Cardiac ventricle fibroblast (primary cell): ENCODE data around the gene ANGPTL2. TPM values are rescaled to one million over a fixed set of nuclear protein-coding genes. Genes with fewer than 3 reads are reported as not detected.

Experiments used
- total RNA-seq: library from RNA; depleted of rRNA; stranded (reverse); fragments of >200 nt; gene quantifications from 2 replicates; pipeline ENCODE4 v1.2.3, GENCODE V29; 2015

The ANGPTL2 gene
- total RNA-seq, result 103 and 157 TPM in 2 replicates

GRCh38 chr9:127122176-127123063, at the start of gene ANGPTL2:
Gene ANGPTL2, minus strand, starts transcription at chr9:127122635. Its CDS starts 13,904 bp downstream, at chr9:127108731.

Other genes with a start within 250 kb of the ANGPTL2 start
- 0.24 and 0.50 TPM in 2 replicates for gene RALGPS1, start 207.9 kb downstream of the ANGPTL2 start, total RNA-seq
- 2.1 and 3.9 TPM in 2 replicates for gene GARNL3, start 142.1 kb upstream of the ANGPTL2 start, total RNA-seq